HepG2 (cell line): ENCODE results near the gene DNAAF8.

Source experiments
- CHD2 ChIP-seq: IDR thresholded peaks from 2 replicates; pipeline ENCODE4 v1.6.1; 2011; ENCODE audit warnings: low read depth, low read length, improper control_type of control experiment
- CTCF ChIP-seq: sonication (generic); formaldehyde crosslinking; IDR thresholded peaks from 2 replicates; pipeline ENCODE4 v1.5.0; 2020; ENCODE audit warnings: mild to moderate bottlenecking, missing genetic modification reagents, moderate library complexity
- EP300 ChIP-seq, 3 experiments: sonication (generic) in 1 of 3; formaldehyde crosslinking in 1 of 3; IDR thresholded peaks; 2 replicates each; pipeline versions ENCODE4 v1.5.1 to v1.6.1; 2011 to 2020; ENCODE audit warnings: low read depth in 2 of 3, low read length in 2 of 3, borderline replicate concordance in 1 of 3, improper control_type of control experiment in 1 of 3, mild to moderate bottlenecking in 1 of 3, missing genetic modification reagents in 1 of 3, moderate library complexity in 1 of 3
- EZH2 ChIP-seq: conservative IDR thresholded peaks from 2 replicates; pipeline ENCODE4 v1.6.1; 2012; ENCODE audit warnings: mild to moderate bottlenecking, low read depth, low read length, moderate library complexity
- MED13 ChIP-seq: sonication (generic); formaldehyde crosslinking; IDR thresholded peaks from 2 replicates; pipeline ENCODE4 v1.5.0; 2020; ENCODE audit warnings: missing genetic modification reagents
- NPAS2 ChIP-seq: sonication (generic); formaldehyde crosslinking; IDR thresholded peaks from 2 replicates; pipeline ENCODE4 v1.8.0; 2022; ENCODE audit warnings: mild to moderate bottlenecking, missing genetic modification reagents, borderline replicate concordance
- PHF21A ChIP-seq: sonication (generic); formaldehyde crosslinking; IDR thresholded peaks from 2 replicates; pipeline ENCODE4 v1.5.0; 2020; ENCODE audit warnings: mild to moderate bottlenecking, missing genetic modification reagents
- RAD51 ChIP-seq: fragments of 450-650 bp; IDR thresholded peaks from 2 replicates; pipeline ENCODE4 v1.6.1; 2016; ENCODE audit warnings: borderline replicate concordance
- TCF7L2 ChIP-seq: IDR thresholded peaks from 2 replicates; pipeline ENCODE4 v1.6.1; 2011; ENCODE audit warnings: mild to moderate bottlenecking, low read depth, low read length, moderate library complexity
- USF2 ChIP-seq, 2 experiments: sonication (generic) in 1 of 2; formaldehyde crosslinking in 1 of 2; IDR thresholded peaks; 2 replicates each; pipeline versions ENCODE4 v1.5.1 to v1.6.1; 2011 to 2020; ENCODE audit warnings: borderline replicate concordance in 1 of 2, low read depth in 1 of 2, low read length in 1 of 2, mild to moderate bottlenecking in 1 of 2, missing genetic modification reagents in 1 of 2, moderate library complexity in 1 of 2
- YY1 ChIP-seq: IDR thresholded peaks from 2 replicates; pipeline ENCODE4 v1.6.1; 2011; ENCODE audit warnings: low read length, low read depth, moderate library complexity, mild to moderate bottlenecking; ENCODE audit not compliant: insufficient read depth, insufficient replicate concordance
- ZNF562 ChIP-seq: sonication (generic); formaldehyde crosslinking; IDR thresholded peaks from 2 replicates; pipeline ENCODE4 v1.8.0; 2022; ENCODE audit warnings: missing genetic modification reagents, borderline replicate concordance

- TF ChIP-seq ZNF562 (CRISPR knock-in tag) (no peak), MED13 (CRISPR knock-in tag) (no peak), CTCF (CRISPR knock-in tag) (no peak), EZH2 (no peak), USF2 (IDR thresholded peaks at IDR 0.05; ENCODE audit: low read depth, low read length) (no peak), USF2 (CRISPR knock-in tag; IDR thresholded peaks at IDR 0.05; ENCODE audit: borderline replicate concordance) (no peak), CHD2 (no peak), TCF7L2 (no peak), YY1 (no peak), PHF21A (CRISPR knock-in tag) (no peak), EP300 (IDR thresholded peaks at IDR 0.05; ENCODE audit: low read depth in 2 of 2, low read length in 2 of 2) (no peak), EP300 (CRISPR knock-in tag; IDR thresholded peaks at IDR 0.05; ENCODE audit: borderline replicate concordance) (no peak), NPAS2 (CRISPR knock-in tag) (no peak), RAD51 (no peak)
These were observed 55.9 kb downstream of the DNAAF8 start for GRCh38 chr16:4790261-4790660.
